CD1c-positive myeloid dendritic cell (primary cell): ENCODE data around the gene DUSP8.
"Not testable (repeated sequence)": the region's sequence is repeated elsewhere in the genome, so short reads cannot be mapped to it uniquely, and the experiment has no call there.

ENCODE experiments used
- DNase-seq: peaks from one replicate; pipeline ENCODE4 v3.0.0-alpha.2; 2016; ENCODE audit errors: extremely low spot score

The DUSP8 gene

GRCh38 chr11:1516273-1517067, 55.6 kb downstream of the DUSP8 start:
- no peak for DNase-seq

GRCh38 chr11:1515082-1516060, 56.7 kb downstream of the DUSP8 start:
- DNase-seq, result peak; percentile 75

- DNase-seq, result no peak
Measured at GRCh38 chr11:1514336-1515061, 57.6 kb downstream of the DUSP8 start.

GRCh38 chr11:1513326-1514296, 58.5 kb downstream of the DUSP8 start:
- no peak for DNase-seq

GRCh38 chr11:1512531-1513258, 59.4 kb downstream of the DUSP8 start:
- not testable (repeated sequence) for DNase-seq

- DNase-seq, result no peak
Measured at GRCh38 chr11:1511937-1512496, 60.1 kb downstream of the DUSP8 start.

- DNase-seq, result no peak
Measured at GRCh38 chr11:1510928-1511327, 61.1 kb downstream of the DUSP8 start.

GRCh38 chr11:1510351-1510750, 61.7 kb downstream of the DUSP8 start:
- DNase-seq, result not testable (repeated sequence)

- no peak for DNase-seq
Measured at GRCh38 chr11:1509626-1510255, 62.3 kb downstream of the DUSP8 start.

- no peak for DNase-seq
Measured at GRCh38 chr11:1508986-1509385, 63.1 kb downstream of the DUSP8 start.

GRCh38 chr11:1508491-1508891, 63.6 kb downstream of the DUSP8 start:
- DNase-seq, result no peak

GRCh38 chr11:1507381-1508140, 64.5 kb downstream of the DUSP8 start:
- no peak for DNase-seq

GRCh38 chr11:1506981-1507380, 65.1 kb downstream of the DUSP8 start:
- no peak for DNase-seq

- no peak for DNase-seq
Measured at GRCh38 chr11:1505480-1505879, 66.6 kb downstream of the DUSP8 start.

GRCh38 chr11:1504581-1505290, 67.3 kb downstream of the DUSP8 start:
- DNase-seq, result no peak

- DNase-seq, result no peak
Measured at GRCh38 chr11:1504138-1504537, 67.9 kb downstream of the DUSP8 start.
